GM12891 (cell line): Measurements from ENCODE around the gene ZFHX3.

Experiments used
- DNase-seq: peaks from one replicate; pipeline ENCODE4 v3.0.0; 2011; ENCODE audit warnings: low spot score; ENCODE audit not compliant: insufficient read length
- FAIRE-seq: peaks from 2 replicates; lab custom pipeline; 2011; peaks lifted over from hg19 to GRCh38; lab: Jason Lieb, UNC
- PAX5 ChIP-seq: IDR thresholded peaks from 2 replicates; pipeline ENCODE4 v1.6.1; 2011; ENCODE audit warnings: low read length, moderate library complexity, mild to moderate bottlenecking; ENCODE audit not compliant: insufficient read depth, severe bottlenecking
- POLR2A ChIP-seq: IDR thresholded peaks from 2 replicates; pipeline ENCODE4 v1.6.1; 2011; ENCODE audit warnings: low read depth, low read length, control low read depth
- POLR2AphosphoS5 ChIP-seq: IDR thresholded peaks from 2 replicates; pipeline ENCODE4 v1.6.1; 2011; ENCODE audit warnings: low read depth, low read length, control low read depth
- POU2F2 ChIP-seq: IDR thresholded peaks from 2 replicates; pipeline ENCODE4 v1.6.1; 2011; ENCODE audit warnings: low read depth, mild to moderate bottlenecking, control low read depth, low read length, moderate library complexity
- SPI1 ChIP-seq: IDR thresholded peaks from 2 replicates; pipeline ENCODE4 v1.6.1; 2011; ENCODE audit warnings: low read depth, low read length, control low read depth
- TAF1 ChIP-seq: IDR thresholded peaks from 2 replicates; pipeline ENCODE4 v1.6.1; 2011; ENCODE audit warnings: low read depth, low read length, control low read depth

The ZFHX3 gene

DNA sequence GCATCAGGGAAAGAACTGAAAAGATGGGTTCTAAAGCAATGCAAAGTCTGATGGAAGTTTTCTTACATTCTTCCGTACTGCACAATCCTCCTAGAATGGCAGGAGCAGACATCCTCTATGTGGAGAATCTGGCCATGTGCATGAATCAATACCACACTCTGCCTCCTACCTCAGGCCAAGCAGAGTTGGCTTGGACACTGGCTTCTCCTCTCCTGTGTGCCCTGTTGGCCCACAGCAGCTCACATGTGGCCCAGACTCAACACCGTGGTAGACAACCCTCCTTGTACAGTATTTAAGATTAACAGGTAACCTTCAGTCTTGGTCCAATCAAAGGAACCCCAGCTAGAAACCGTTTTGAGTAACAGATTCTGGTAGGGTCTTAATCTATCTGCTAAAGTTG is 101.9 kb downstream of the ZFHX3 start:
- no peak for DNase-seq
- no peak for FAIRE-seq
- TF ChIP-seq TAF1: no peak
- TF ChIP-seq PAX5: no peak
- TF ChIP-seq POU2F2: no peak
- TF ChIP-seq POLR2AphosphoS5: no peak
- no peak for TF ChIP-seq SPI1
- no peak for TF ChIP-seq POLR2A

DNA sequence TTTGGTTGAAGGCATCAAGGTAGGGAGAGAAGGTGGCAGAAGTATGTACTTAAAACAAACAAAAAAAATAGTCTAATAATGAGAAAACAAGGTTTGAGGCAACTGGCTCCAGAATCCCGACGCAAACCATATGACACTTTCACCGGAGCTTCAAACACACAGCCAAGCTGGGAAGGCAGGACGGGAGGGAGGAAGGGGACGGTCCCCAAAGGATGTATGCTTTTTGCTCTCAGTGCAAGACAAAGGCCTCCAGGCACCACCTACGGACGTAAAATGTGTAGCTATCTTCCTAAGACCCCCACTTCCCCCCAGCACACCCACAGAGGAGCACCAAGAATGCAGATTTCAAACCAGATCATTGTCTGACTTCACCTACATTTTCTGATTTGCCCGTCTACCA is 102.3 kb downstream of the ZFHX3 start:
- TF ChIP-seq POLR2A: no peak
- no peak for TF ChIP-seq SPI1
- TF ChIP-seq POU2F2: no peak
- TF ChIP-seq POLR2AphosphoS5: no peak
- no peak for TF ChIP-seq PAX5
- TF ChIP-seq TAF1: no peak
- DNase-seq: no peak
- no peak for FAIRE-seq

DNA sequence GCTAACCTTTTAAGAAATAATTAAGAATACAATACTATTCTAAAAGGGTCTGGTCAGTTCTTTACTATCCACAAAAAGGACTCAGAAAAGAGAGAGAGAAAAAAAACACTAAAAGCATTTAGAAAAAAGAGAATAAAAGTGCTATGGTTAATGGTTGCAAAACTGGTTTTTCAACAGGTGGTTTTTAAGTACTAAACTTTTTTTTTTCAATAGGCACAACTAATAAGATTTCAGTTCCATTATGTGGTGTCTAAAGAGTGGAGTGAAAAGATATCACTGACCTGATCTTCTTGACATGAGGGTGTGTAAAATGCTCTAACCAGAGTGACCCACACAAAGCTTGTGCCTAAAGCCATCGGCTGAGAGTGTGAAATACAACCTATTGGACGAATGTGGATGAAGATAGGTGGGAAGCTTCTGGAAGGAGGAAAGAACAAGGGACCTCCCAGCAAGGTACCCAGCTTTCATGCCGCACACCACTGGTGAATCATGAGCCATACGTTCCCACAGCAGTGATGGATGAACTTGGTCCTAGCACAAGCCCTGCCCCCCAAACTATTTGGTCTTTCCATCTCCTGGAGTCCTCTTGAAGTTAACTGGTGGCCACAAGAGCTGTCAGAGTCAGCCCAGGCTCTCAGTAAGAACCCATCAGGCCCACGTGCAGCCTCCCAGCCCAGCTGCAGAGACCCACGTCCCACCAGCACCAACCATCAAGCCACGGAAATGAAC is 103.0 kb downstream of the ZFHX3 start:
- TF ChIP-seq POU2F2 (no peak), TAF1 (no peak), SPI1 (no peak), POLR2AphosphoS5 (no peak), POLR2A (no peak), PAX5 (no peak)
- FAIRE-seq (no peak), DNase-seq (no peak)

DNA sequence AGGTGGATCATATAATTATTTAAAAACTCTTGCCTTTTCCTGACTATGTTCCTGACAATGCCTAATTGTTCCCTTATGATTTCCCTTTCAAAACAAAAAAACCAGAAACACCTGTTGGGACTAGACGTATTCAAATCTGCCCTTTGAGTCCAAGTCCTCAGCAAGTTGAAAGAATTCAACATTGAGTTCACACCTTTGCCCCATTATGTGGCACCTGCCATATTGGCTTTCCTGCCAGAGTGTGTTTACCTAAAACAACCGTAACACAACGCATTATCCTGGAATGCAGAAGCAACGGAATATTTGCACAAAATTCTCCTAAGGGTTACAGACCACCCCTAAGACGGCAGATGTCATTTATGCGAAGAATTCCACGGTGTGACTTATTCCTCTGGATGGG is 105.9 kb downstream of the ZFHX3 start:
- DNase-seq: no peak
- no peak for FAIRE-seq
- TF ChIP-seq PAX5 (no peak), POLR2AphosphoS5 (no peak), SPI1 (no peak), TAF1 (no peak), POLR2A (no peak), POU2F2 (no peak)

DNA sequence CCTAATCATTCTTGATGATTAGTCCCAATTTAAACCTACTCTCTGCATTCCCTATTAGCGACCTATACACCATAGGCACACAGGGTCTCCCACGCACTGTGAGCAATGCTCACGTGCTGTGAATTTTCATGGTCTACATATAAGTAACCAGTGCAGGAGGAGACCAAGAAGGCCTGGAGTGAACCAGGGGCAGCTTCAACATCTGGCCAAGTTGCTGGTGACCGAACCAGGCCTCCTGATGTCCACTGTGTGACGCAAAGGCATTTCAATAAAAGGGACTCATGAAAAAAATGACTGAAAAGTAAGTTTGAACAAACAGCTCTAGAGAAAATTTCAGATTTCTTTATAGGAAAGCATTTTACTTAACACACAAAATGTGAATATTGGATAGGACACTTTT is 107.0 kb downstream of the ZFHX3 start:
- DNase-seq: no peak

DNA sequence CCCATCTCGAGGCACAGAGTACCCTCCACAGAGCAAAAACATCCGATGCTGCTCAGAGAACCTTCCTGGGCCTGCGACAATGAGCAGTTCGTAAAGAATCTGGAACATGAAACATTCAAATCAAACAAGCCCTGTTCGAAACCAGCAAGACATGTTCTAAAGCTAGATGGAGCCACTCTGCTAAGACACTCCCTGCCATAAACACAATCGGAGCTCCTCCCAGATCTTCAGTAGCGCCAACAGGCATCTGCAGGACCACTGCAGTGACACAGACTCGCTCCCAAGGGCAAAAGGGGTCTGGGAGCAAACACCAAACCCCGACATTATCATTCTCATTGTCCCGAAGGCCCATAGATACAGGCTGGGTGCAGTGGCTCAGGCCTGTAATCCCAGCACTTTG is 108.7 kb downstream of the ZFHX3 start:
- TF ChIP-seq PAX5 (no peak), POLR2AphosphoS5 (no peak), SPI1 (no peak)
- no peak for DNase-seq

More for the DNA sequence above, 107.0 kb downstream of the ZFHX3 start:
- no peak for FAIRE-seq
- TF ChIP-seq POLR2A: no peak
- TF ChIP-seq TAF1: no peak
- no peak for TF ChIP-seq POU2F2
- TF ChIP-seq POLR2AphosphoS5: no peak
- no peak for TF ChIP-seq PAX5
- TF ChIP-seq SPI1: no peak

DNA sequence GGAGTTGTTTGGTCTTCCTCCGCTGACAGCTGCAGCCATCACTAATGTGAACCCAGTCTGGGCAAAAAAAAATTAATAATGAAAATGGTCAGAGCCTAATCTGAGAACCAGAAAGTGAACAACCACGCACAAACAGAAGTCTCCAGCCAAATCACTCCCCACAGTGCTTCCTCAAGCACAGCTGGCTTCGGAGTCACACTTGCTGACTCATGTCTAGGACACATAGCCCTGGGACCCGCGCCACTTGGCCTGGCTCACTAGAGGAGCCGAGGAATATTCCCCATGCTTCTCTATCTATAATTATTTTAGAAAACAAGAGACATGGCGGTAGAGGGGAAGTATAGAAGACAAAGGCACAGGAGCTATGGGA is 109.1 kb downstream of the ZFHX3 start:
- TF ChIP-seq POU2F2 (no peak), TAF1 (no peak), SPI1 (no peak), PAX5 (no peak), POLR2AphosphoS5 (no peak), POLR2A (no peak)
- DNase-seq (no peak), FAIRE-seq (no peak)

More for the DNA sequence above, 108.7 kb downstream of the ZFHX3 start:
- FAIRE-seq: no peak

DNA sequence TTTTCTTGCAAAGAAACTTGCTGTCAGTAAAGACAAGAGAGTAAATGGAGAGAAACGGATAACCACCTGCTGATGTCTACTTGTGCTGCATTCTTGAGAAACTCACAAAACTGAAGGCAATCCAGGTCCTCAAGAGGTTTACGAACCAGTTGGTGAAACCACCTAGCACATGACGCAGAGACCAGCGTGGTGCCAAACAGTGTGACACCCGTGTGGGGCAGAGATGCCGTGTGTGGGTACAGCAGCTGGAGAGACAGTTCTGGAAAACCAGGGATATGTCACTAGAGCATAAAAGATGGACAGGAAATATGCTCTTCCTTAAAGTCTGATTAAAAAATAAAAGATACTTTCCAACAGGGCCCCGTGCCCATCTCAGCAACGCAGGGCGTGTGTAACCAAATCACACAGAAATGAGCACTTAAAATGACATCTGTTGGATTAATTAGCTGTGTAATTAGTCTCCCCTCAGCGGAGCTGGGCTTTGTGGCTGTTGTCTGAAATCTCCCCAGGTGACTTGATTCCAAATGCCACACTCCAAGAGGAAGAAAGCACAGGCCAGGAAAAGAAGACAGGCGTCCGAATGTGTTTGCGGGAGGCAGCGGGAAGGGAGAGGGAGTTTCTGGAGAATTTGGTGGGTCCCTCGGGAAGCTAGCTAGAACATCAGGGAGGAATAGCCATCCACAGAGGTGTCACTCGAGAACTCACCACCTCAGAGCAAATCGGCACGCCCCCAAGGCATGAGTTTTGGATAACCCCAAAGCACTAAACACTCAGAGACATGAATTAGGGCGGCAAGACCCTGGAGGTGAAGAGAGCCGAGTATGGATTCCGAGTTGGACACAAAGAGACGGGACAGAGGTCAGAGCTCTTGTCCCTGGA is 109.8 kb downstream of the ZFHX3 start:
- TF ChIP-seq POU2F2 (no peak), TAF1 (no peak)
- DNase-seq (no peak), FAIRE-seq (no peak)

DNA sequence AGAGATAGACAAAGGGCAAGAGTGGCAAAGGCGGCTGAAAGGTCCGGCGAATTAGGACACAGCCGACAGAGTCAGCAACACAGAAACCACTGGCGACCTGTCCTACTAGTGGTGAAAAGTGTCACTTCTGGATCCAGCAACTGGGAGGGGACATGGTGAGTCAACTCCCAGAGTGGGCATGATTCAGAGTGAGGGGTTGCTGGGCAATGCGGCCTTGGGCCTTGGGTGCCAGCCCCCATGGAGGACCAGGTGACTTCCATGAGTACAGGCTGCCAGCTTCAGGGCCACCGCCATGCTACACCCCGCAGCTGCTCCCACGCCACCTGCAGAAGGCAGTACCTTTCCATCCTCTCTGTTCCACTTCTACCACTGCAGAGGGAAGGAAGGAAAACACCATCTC is 110.6 kb downstream of the ZFHX3 start:
- DNase-seq (no peak), FAIRE-seq (no peak)
- TF ChIP-seq POU2F2: no peak
- TF ChIP-seq TAF1: no peak
- TF ChIP-seq PAX5: no peak

DNA sequence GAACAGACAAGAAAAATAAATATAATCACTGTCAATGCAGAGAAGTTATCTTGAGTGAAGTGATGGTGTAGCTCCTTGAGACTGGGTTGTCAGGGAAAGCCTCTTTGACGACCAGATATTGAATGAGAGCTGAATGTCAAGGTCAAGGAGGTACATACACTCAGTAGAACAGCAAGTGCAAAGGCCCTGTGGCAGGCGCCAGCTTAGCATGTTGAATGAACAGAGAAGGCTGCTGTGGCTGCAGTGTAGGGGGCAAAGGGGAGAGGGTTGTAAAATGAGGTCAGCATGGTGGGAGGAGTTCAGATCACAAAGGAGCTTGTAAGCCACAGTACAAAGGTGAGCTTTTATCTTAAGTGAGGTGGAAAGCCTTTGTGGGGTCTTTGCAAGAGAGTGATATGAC is 111.5 kb downstream of the ZFHX3 start:
- FAIRE-seq: no peak
- no peak for DNase-seq
- TF ChIP-seq POU2F2 (no peak), POLR2AphosphoS5 (no peak), TAF1 (no peak), POLR2A (no peak), SPI1 (no peak)
